CD4-positive, alpha-beta T cell treated with Interleukin-17A for 1 hour (primary cell): Measurements from ENCODE around the gene NACC2.

Experiments
- DNase-seq: peaks from one replicate; pipeline ENCODE4 v3.0.0-alpha.2; 2020

The NACC2 gene

DNA sequence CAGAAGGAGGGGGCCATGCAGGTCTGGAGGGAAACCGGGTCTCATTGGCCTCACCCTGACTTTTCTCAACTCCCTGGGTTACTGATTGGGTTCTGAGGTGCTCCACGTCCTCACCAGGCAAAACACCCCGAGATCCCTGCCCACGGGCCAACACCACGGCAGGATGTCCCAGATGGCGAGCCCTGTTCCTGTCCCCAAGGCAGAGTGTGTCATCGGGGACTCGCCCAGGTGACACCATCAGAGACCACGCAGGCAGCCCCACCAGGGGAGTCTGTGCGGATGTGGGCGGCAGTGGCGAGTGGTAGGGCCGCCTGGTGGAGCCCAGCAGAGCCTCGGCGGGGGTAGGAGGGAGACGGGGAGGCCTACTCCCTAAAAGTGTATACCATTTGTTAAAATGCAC lies 74.9 kb downstream of the NACC2 start:
- DNase-seq, result no peak

DNA sequence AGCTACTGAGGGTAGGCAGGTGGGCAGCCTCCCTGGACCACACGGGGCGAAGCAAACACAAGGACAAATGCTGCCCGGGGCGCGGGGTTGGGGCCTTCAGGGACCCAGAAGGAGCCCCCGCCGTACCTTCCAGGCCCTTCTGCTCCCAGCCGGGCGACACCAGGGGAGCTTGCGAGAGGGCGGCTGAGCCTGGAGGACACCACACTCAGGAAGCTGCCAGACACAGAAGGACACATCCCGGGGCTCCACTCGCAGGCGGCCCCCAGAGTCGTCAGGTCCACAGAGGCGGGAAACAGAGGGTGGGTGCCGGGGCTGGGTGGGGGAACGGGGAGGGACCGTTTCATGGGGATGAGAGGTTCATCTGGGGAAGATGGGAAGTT lies 75.4 kb downstream of the NACC2 start:
- no peak for DNase-seq

- DNase-seq, result no peak
Observed at GRCh38 chr9:136019041-136019680, 75.9 kb downstream of the NACC2 start.

DNA sequence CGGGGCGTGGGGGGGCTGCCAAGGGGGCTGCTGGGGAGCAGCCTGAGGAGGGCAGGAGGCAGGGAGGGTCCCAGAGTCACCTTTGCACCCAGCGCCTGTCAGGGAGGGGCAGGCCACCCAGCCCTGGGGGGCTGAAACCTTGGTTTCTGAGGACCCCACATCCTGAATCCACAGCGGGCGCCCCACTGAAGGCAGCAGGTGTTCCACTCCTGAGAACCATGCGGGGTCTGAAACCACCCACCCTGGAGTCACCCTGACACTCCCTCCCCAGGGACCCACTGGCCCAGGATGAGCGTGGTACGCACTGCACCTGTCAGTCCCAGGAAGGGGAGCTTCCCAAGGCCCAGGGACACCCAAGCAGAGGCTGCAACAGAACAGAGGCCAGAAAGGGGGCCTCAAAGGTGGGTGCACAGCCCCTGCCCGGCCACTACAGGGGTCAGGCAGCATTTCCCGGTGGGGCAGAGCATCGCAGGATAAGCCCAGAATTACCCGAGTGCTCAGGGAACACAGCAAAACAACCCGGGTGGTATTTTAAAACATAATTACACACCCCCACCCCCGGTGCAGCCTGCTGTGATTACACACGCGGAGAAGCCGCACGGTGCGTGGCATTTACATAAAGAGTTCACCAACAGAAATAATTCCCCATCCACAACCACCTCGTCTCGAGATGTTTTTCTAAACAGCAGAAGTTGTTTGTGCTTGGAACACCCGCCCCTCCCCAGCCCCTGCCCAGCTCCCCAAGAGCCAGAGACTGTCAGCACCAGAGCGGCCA lies 76.6 kb downstream of the NACC2 start:
- DNase-seq, result no peak

DNA sequence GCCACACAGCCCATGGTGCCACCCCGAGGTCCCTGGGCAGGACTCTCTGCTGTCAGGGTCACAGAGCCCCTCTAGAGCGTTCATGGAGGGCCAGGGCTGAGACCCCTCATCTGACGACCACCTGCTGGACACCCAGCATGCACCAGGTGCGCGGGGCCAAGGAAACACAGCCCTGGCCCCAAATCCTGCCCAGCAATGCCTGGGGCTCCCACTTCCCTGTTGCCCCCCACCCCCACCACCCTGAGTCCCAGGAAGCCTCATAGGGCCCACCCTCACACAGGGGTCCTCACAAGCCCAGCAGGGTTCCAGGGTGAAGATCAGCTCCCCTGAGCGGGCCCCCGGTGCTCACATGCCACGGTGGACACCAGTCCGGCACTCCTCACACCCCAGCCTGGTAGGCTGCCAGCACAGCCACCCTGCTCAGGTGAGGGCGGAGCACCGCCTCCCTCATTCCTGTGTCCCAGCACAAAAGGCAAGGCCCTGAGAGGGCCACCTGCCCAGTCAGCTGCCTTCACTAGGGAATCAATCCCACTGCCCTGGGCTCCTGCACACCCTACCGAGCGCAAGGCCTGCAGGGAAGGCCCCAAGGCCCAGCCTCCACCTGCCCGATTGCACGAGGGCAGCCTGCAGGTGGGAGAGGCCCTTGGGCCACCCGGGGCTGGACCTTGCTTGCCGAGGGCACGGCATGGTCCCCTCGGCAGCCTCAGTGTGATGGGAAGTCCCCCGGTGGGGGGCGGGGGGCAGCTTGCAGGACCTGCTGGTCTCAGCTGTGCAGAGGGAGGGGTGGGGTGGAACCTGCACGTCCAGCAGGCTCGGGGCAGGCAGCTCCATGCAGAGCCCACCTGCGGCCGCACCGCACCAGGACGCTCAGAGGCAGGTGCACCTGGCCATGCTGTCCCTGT lies 77.5 kb downstream of the NACC2 start:
- no peak for DNase-seq

GRCh38 chr9:136016572-136017288 lies 78.4 kb downstream of the NACC2 start:
- DNase-seq, result no peak

- DNase-seq, result no peak
Observed at GRCh38 chr9:136015656-136016571, 79.2 kb downstream of the NACC2 start.

- DNase-seq, result no peak
Observed at GRCh38 chr9:136014924-136015633, 80.0 kb downstream of the NACC2 start.

DNA sequence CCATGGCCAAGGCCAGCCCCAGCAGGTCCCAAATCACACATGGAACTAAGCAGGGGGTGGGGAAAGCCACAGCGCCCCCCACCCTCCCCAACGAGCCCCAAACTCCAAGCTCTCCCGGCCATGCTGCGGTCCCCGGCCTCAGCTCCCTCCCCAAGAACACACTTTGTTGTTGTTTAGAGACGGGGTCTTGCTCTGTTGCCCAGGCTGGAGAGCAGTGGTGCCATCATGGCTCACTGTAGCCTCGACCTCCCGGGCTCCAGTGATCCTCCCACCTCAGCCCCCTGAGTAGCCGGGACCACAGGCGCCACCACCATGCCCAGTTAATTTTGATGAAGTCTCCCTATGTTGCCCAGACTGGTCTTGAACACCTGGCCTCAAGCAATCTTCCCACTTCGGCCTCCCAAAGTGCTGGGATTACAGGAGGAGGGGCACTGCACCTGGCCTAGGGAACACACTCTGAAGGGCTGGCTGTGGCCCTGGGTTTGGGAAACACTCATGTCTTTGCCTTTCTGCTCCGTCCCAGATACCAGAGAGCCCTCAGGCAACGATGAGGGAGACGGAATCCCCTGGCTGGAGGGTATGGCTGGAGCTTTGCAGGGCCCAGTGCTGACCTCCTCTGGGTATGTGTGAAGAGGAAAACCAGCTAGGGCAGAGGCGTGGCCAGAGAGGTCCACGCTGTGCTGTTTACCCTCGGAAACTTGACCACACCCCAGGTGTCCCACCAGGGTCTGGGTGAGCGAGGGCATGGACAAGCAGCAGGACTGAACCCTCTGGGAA lies 80.8 kb downstream of the NACC2 start:
- no peak for DNase-seq

GRCh38 chr9:136013524-136014034 lies 81.5 kb downstream of the NACC2 start:
- no peak for DNase-seq

GRCh38 chr9:136013116-136013515 lies 82.0 kb downstream of the NACC2 start:
- no peak for DNase-seq

DNA sequence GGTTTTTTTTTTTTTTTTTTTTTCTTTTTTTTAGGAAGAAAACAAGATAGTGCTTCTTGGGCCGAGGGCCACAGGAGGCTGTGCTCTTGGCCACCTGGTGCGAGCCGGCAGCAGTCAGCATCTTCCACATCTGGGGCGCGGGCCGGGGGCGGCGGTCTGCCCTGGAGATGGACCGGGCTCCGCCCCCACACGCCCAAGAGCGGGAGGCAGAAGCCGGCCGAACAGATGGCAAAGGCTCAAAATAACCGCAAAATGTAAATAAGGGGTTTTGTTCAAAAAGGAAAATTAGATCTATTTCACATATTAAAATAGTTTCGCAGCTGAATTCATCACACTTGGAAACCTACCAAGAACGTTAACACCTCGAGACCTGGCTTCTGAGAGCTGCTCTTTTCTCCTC lies 82.4 kb downstream of the NACC2 start:
- DNase-seq, result no peak

GRCh38 chr9:136011703-136012496 lies 83.2 kb downstream of the NACC2 start:
- DNase-seq, result no peak

DNA sequence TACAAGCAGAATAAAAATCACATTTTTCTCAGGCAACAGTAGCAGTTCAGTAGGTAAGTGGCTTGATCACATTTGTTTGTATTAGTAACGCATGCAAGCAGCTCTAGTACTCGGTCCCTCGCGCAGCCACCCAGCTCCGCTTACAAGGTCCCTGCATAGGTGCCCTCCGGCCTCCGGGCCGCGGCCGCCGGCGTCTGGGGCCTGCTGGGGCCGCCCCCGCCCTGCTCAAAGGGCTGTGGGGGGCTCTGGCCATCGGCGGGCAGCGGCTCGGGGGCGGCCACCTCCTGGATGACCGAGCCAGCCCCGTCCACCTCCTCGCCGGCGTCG lies 83.8 kb downstream of the NACC2 start:
- no peak for DNase-seq

DNA sequence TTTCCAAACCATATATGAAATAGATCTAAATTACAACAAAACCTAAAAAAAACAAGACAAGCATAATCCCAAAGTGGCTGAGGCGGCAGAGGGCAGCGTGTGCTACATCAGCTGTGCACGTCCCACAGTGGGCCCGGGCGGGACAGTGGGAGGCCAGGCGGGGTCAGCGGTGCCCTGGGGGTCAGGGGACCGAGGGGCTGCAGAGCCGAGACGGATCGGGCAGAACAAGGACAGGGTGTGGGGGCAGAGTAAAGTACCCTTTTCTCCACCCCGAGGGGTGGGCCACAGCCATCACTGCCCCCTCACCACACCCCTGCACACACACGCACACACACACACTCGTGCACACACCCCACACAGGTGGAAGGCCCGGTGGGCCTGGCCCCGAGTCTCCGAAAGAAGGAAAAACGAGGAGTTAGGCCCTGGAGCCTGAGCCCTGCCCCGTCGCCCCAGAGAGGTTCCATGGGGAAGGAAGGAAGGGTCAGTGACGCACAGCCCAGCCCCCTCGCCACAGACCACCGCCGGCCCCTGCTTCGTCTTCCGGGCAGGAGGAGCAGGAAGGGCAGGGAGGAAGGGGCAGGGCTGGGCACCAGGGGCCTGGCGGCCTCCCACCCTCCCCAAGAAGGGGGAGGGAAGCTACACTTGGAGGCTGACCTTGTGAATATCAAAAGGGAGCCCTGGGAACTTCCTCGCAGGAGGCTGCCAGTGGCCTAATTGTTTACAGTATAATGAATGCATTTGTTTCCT lies 84.3 kb downstream of the NACC2 start:
- no peak for DNase-seq

DNA sequence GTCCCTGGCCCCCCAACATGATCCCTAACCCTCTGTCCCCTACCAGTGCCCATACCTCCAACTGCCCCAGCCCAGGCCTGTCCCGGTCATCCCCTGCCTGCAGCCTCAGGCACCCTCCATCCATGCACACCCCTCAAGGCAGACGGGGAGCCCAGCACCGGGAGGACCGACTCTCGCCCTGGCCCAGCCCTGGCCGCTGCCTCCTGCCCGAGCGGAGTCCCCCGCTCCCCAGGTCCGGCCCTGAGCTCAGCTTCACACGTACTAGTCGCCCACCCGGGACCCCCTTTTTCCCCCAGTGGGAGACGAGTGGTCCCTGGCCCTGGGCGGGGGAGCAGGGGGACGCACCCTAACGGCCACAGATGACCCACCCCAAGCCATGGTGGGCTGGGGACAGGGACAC lies 84.9 kb downstream of the NACC2 start:
- DNase-seq, result no peak

- no peak for DNase-seq
Observed at GRCh38 chr9:136009516-136009915, 85.6 kb downstream of the NACC2 start.

DNA sequence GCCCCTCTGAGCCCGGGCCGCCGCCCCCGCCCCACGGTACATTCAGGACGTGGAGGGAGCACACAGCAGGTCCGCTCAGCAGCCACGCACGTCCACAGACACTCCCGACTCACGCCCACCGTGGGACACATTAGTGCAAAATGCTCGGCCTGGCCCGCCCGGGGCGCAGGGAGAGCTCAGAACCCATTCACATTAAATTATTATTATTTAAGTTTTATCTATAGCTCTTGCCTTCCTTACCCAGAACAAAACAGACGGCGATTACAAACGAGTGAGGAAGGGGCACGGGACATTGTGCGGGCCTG lies 86.4 kb downstream of the NACC2 start:
- DNase-seq, result no peak
